ENCODE measurements around the gene UNC5C.

The UNC5C gene

GRCh38 chr4:95256108-95256835, 292.5 kb downstream of the UNC5C start:
- no peak for DNase-seq

- no peak for DNase-seq
Measured at GRCh38 chr4:95255396-95256107, 293.2 kb downstream of the UNC5C start.

GRCh38 chr4:95251568-95251967, 297.2 kb downstream of the UNC5C start:
- no peak for DNase-seq

GRCh38 chr4:95250544-95251137, 298.1 kb downstream of the UNC5C start:
- no peak for DNase-seq

GRCh38 chr4:95249426-95250021, 299.2 kb downstream of the UNC5C start:
- no peak for DNase-seq

- no peak for DNase-seq
Measured at GRCh38 chr4:95248720-95249425, 299.9 kb downstream of the UNC5C start.

- DNase-seq: no peak
Measured at GRCh38 chr4:95243892-95244291, 304.9 kb downstream of the UNC5C start.

- DNase-seq: no peak
Measured at GRCh38 chr4:95238554-95238953, 310.2 kb downstream of the UNC5C start.

- DNase-seq: no peak
Measured at GRCh38 chr4:95232358-95233156, 316.2 kb downstream of the UNC5C start.

- no peak for DNase-seq
Measured at GRCh38 chr4:95231681-95232080, 317.1 kb downstream of the UNC5C start.

- no peak for DNase-seq
Measured at GRCh38 chr4:95225849-95226248, 322.9 kb downstream of the UNC5C start.

GRCh38 chr4:95224402-95224801, 324.4 kb downstream of the UNC5C start:
- no peak for DNase-seq

GRCh38 chr4:95220205-95221175, 328.3 kb downstream of the UNC5C start:
- no peak for DNase-seq

- DNase-seq: no peak
Measured at GRCh38 chr4:95219109-95219508, 329.7 kb downstream of the UNC5C start.

GRCh38 chr4:95217197-95217596, 331.6 kb downstream of the UNC5C start:
- DNase-seq: no peak

GRCh38 chr4:95216636-95217035, 332.1 kb downstream of the UNC5C start:
- no peak for DNase-seq

- DNase-seq: no peak
Measured at GRCh38 chr4:95215991-95216605, 332.7 kb downstream of the UNC5C start.

GRCh38 chr4:95215043-95215442, 333.7 kb downstream of the UNC5C start:
- DNase-seq: no peak

GRCh38 chr4:95214408-95214807, 334.4 kb downstream of the UNC5C start:
- no peak for DNase-seq

- DNase-seq: no peak
Measured at GRCh38 chr4:95213366-95213765, 335.4 kb downstream of the UNC5C start.
